ENCODE measurements around the gene PGA4. TPM values are rescaled to one million over a fixed set of nuclear protein-coding genes. Genes with fewer than 3 reads are reported as not detected.

Gene PGA4
- total RNA-seq, 4 donors from 2014 or later: 1.6 to 25.4 TPM; not detected in 2

DNA sequence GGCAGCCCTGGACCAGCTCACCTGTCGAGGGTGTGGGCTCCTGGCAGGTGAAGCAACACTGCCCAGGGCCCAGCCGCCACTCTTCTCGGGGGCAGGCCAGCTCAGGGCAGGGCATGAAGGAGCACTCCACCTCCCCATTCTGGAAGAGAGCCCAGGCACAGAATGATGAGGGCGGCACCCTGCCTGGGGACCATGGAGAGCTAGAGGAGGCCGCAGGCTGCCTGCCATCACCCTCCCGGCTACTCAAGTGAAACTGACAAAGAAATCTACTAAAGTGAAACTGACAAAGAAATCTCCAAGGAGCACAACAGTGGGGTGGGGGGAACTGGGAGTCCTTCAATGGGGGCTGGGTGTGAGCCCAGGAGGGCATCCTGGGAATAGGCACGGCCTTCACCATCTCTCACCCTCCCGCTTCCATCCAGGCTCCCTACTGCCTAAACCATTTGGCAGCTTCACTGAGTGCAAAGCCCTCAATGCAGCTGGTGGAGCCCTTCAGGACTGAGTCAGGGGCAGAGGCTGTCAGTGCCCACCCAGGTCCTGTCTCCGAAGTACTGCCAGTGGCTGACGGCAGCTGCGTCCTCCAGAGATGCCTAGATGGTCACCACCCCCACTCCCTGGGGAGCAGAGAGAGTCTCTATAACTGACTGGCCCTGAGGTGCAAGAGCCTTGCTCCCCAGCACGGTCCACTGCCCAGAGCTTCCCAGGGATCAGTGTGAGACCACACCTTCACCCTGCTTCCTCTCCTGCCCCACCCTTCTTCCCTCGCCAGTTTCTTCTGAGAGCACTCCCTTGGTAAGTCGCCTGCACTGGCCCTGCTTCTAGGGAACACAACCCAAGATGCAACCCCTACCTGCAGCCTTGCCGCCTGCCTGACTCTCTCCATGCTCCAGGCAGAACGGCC, 51.3 kb downstream of the PGA4 start:
- WGBS, 2 donors (ENCODE audit: low coverage in 1 of 2): 72 to 100% methylated on average over 1 to 14 of the region's 16 CpGs
- Histone ChIP-seq H3K36me3 (no peaks in the 10 kb centered on the region), H3K9me3 (no peaks in the 10 kb centered on the region), H3K4me1 (no peaks in the 10 kb centered on the region), H3K4me3 (no peak overlapping the region), H3K27me3 (peaks cover 11% of the 10 kb centered on the region), H3K27ac (no peak overlapping the region)
- in situ Hi-C loops (cut with MboI; ENCODE audit: low pct_ligation_motif_present in 1 of 4, low pct_unique_long_range_greater_than_20kb in 1 of 4, low sequenced_read_pairs in 3 of 4): loop anchor here in 1 of 4 donors (25.0 kb wide), 1 partner anchor 114 kb away; the partner anchor contains the start of gene TMEM216
- peak; percentile 40 for DNase-seq
- intact Hi-C loops (cut with DNase I; ENCODE audit: low total_unique reads): no loop called here
- TF ChIP-seq POLR2A (IDR thresholded peaks at IDR 0.05) (no peak), POLR2AphosphoS5 (IDR thresholded peaks at IDR 0.05) (no peak), EP300 (IDR thresholded peaks at IDR 0.05; ENCODE audit: low read depth) (no peak)
- TF ChIP-seq, protein P1, sequence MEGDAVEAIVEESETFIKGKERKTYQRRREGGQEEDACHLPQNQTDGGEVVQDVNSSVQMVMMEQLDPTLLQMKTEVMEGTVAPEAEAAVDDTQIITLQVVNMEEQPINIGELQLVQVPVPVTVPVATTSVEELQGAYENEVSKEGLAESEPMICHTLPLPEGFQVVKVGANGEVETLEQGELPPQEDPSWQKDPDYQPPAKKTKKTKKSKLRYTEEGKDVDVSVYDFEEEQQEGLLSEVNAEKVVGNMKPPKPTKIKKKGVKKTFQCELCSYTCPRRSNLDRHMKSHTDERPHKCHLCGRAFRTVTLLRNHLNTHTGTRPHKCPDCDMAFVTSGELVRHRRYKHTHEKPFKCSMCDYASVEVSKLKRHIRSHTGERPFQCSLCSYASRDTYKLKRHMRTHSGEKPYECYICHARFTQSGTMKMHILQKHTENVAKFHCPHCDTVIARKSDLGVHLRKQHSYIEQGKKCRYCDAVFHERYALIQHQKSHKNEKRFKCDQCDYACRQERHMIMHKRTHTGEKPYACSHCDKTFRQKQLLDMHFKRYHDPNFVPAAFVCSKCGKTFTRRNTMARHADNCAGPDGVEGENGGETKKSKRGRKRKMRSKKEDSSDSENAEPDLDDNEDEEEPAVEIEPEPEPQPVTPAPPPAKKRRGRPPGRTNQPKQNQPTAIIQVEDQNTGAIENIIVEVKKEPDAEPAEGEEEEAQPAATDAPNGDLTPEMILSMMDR (IDR thresholded peaks at IDR 0.05): no peak

DNA sequence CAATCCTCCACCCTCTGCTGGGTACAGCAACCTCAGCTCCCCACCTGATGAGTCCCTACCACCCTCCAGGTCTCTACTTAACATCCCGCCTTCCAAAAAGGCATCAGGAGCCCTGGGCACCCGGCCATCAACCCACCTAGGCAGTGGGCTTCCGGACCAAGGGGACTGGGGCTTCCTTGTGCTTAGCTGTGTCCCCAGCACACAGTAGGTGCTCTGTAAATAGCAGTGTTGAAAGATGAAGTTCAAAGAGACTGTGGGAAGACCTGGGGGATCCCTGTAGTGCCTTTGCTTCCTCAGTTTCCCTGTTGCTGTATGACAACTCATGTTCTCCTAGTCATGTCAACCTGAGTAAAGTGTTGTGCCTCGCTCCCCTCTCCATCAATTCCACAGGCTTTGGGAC, 51.9 kb downstream of the PGA4 start:
- no peaks in the 10 kb centered on the region for H3K36me3 ChIP-seq
- no peak for DNase-seq
- 91 to 100% methylated on average over 1 to 4 of the region's 4 CpGs for WGBS, 2 donors (ENCODE audit: low coverage in 1 of 2)
- in situ Hi-C loops (cut with MboI; ENCODE audit: low pct_ligation_motif_present in 1 of 4, low pct_unique_long_range_greater_than_20kb in 1 of 4, low sequenced_read_pairs in 3 of 4) (loop anchor here in 1 of 4 donors (25.0 kb wide), 1 partner anchor 113 kb away; the partner anchor contains the start of gene TMEM216), intact Hi-C loops (cut with DNase I; ENCODE audit: low total_unique reads) (no loop called here)
- no peak overlapping the region for H3K4me3 ChIP-seq
- H3K27me3 ChIP-seq: peaks cover 12% of the 10 kb centered on the region
- TF ChIP-seq EP300 (IDR thresholded peaks at IDR 0.05; ENCODE audit: low read depth): no peak
- TF ChIP-seq, protein P1 (IDR thresholded peaks at IDR 0.05): no peak
- no peak for TF ChIP-seq POLR2A (IDR thresholded peaks at IDR 0.05)
- no peak for TF ChIP-seq POLR2AphosphoS5 (IDR thresholded peaks at IDR 0.05)
- H3K4me1 ChIP-seq: no peaks in the 10 kb centered on the region
- no peak overlapping the region for H3K27ac ChIP-seq
- H3K9me3 ChIP-seq: no peaks in the 10 kb centered on the region

DNA sequence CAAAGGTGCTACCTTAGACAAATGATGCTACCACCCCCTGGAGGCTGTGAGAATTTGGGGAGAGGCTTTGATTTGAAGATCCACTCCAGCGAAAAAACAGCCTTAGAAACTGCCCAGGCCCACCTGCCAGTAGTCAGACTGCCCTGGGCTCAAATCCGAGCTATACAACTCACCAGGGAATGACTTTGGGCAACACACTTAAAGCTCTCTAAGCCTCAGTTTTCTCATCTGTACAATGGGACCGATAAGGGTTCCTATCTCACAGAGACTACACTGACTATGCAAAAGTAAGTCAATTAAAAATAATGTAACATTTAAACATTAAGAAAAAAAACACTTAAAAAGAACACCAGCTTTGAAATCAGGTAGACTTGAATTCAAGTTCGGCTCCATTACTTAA, 53.0 kb downstream of the PGA4 start:
- TF ChIP-seq EP300 (IDR thresholded peaks at IDR 0.05; ENCODE audit: low read depth): no peak
- in situ Hi-C loops (cut with MboI; ENCODE audit: low pct_ligation_motif_present in 1 of 4, low pct_unique_long_range_greater_than_20kb in 1 of 4, low sequenced_read_pairs in 3 of 4) (no loop called here), intact Hi-C loops (cut with DNase I; ENCODE audit: low total_unique reads) (no loop called here)
- WGBS, 2 donors (ENCODE audit: low coverage in 1 of 2): 88 to 92% methylated on average over 2 to 4 of the region's 4 CpGs
- H3K9me3 ChIP-seq: no peaks in the 10 kb centered on the region
- no peak overlapping the region for H3K27ac ChIP-seq
- H3K27me3 ChIP-seq: peaks cover 18% of the 10 kb centered on the region
- H3K36me3 ChIP-seq: no peaks in the 10 kb centered on the region
- H3K4me3 ChIP-seq: no peak overlapping the region
- DNase-seq: no peak
- no peaks in the 10 kb centered on the region for H3K4me1 ChIP-seq

DNA sequence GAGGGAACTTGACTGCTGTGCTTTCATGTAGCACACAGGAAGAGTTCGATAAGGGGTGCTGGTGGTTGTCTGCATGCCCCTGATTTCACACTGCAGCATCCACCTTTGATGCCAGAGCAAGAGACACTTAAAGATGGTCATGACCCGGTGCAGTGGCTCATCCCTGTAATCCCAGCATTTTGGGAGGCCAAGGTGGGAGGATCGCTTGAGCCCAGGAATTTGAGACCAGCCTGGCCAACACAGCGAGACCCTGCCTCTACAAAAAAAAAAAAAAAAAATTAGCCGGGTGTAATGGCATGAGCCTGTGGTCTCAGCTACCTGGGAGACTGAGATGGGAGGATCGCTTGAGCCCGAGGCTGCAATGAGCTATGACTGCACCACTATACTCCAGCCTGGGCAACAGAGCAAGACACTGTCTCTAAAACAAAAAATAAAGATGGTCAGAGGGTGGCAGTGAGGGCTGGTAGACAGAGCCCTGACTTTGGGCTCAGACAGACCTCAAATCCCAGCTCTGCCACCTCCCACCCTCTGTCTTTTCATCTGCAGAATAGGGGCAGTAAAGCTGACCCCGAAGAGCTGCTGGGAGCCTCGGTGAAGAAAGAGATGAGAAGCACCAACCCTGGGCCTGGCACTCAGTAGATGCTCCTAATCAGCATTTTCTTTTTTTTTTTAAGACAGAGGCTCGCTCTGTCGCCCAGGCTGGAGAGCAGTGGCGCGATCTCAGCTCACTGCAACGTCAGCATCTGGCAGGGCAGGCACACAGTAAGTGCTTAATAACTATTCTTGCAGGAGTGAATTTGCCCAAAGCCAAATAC, 55.2 kb downstream of the PGA4 start:
- intact Hi-C loops (cut with DNase I; ENCODE audit: low total_unique reads): no loop called here
- Histone ChIP-seq H3K36me3 (no peaks in the 10 kb centered on the region), H3K4me3 (no peak overlapping the region), H3K4me1 (peaks cover 0 to 4% (median 0%) of the 10 kb centered on the region in 4 donors), H3K9me3 (no peaks in the 10 kb centered on the region), H3K27me3 (peaks cover 25% of the 10 kb centered on the region), H3K27ac (no peak overlapping the region)
- TF ChIP-seq EP300 (IDR thresholded peaks at IDR 0.05; ENCODE audit: low read depth) (no peak), POLR2AphosphoS5 (IDR thresholded peaks at IDR 0.05) (no peak)
- TF ChIP-seq, protein P1 (IDR thresholded peaks at IDR 0.05): no peak
- 82 to 85% methylated on average over 11 to 14 of the region's 14 CpGs for WGBS, 2 donors (ENCODE audit: low coverage in 1 of 2)
- no peak for DNase-seq
- in situ Hi-C loops (cut with MboI; ENCODE audit: low pct_ligation_motif_present in 1 of 4, low pct_unique_long_range_greater_than_20kb in 1 of 4, low sequenced_read_pairs in 3 of 4): no loop called here

Data from transverse colon (tissue), 4 donors.